IMR-90 (cell line): ENCODE measurements around the gene GAL3ST1.

Experiments used
- BHLHE40 ChIP-seq: fragments of 150-350 bp; IDR thresholded peaks from 2 replicates; pipeline ENCODE4 v1.6.1; 2016; ENCODE audit warnings: mild to moderate bottlenecking, low read depth, low read length
- CEBPB ChIP-seq: IDR thresholded peaks from 2 replicates; pipeline ENCODE4 v1.6.1; 2012; ENCODE audit warnings: low read depth, low read length, improper control_type of control experiment

GRCh38 chr22:30611197-30611596 is 36.7 kb upstream of the GAL3ST1 start:
- TF ChIP-seq BHLHE40 (no peak), CEBPB (no peak)
